Left lobe of liver (tissue), 2 donors: Measurements from ENCODE around the gene CRHBP. TPM values are rescaled to one million over a fixed set of nuclear protein-coding genes. Genes with fewer than 3 reads are reported as not detected.
A peak's percentile ranks its signal among the peaks of the same experiment; 100 is the strongest.

Source experiments
- ATAC-seq: fragments of 200-7000 bp; cut with Tn5 transposase; one replicate; pipeline ENCODE4 v1.9.1; 2020; ENCODE audit warnings: mild to moderate bottlenecking, moderate library complexity
- DNase-seq: peaks from one replicate; pipeline ENCODE4 v3.0.0-alpha.2; 2020; ENCODE audit warnings: low spot score
- total RNA-seq: library from RNA; stranded (reverse); gene quantifications from one replicate; pipeline ENCODE4 v1.2.1, GENCODE V29; 2021
- donor health status: DM: no; HTN: no; CAD: no; lungs with moderate emphysema.
- donor health status: DM: no; HTN: yes; CAD: no.

The CRHBP gene
- total RNA-seq, 1 donor from 2014 or later = 26.4 TPM

DNA sequence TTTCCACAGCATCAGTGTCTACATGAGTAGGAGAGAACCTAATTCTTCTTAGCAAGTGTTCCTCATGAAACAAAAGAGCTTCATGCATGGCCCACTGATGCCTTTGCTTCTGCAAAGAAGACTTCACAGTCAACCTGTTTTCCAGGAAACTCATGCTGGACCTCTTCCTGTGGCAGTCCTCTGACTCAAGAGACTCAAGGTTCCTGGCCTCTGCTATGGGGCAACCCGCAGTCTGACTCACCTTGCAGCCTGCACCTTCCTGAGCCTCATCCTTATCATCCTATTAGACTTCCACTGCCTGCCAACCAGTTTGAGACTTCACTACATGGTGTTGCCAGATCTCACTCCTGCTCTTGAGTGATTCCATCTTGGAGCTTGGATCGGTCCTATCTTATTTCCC, 59.8 kb downstream of the CRHBP start:
- ATAC-seq (no peak), DNase-seq (no peak)

DNA sequence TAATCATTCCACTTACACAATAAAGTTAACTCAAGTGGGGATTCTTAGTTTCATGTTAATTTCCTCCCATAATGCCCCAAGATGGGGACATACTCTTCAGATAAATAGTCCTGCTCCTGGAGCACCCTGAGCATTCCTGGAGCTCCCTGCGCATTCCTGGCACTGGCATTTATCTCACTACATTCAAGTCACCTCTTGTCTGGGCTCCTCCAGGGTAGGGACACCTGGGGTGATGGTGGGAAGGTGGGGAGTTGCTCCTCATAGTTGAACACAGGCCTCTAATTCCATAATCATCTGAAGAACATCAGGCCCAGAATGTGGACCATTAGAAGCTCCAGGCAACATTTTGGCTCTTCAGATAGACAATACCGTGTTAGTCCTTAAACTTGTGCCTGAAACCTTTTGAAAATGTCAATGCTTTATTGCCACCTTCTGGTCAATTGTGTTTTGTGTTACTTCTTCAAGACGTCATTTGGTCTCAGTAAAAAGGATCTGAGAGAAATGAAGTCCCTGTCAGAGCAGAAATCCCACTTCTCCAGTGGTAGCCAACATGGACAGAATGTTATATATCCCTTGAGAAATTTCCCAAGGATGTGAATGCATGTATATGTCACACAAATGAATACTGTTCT, 63.2 kb downstream of the CRHBP start:
- ATAC-seq (peak; percentile 89), DNase-seq (no peak)

DNA sequence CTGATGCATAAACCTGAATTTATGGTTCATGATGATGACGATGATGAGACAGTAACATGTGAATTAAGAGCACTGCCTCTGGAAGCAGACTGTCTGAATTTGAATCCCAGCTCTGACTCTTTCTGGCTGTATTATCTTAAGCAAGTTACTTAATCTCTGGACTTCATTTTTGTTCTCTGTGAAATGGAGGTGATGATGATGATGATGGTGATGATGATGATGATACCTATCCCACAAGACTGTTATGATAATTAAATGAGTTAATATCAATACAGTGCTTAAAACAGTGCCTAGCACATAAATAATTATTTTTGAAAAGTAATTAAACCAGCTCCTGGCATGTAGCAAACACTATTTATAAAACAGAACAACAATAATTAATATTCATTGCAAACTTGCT, 64.1 kb downstream of the CRHBP start:
- ATAC-seq = no peak
- no peak for DNase-seq

DNA sequence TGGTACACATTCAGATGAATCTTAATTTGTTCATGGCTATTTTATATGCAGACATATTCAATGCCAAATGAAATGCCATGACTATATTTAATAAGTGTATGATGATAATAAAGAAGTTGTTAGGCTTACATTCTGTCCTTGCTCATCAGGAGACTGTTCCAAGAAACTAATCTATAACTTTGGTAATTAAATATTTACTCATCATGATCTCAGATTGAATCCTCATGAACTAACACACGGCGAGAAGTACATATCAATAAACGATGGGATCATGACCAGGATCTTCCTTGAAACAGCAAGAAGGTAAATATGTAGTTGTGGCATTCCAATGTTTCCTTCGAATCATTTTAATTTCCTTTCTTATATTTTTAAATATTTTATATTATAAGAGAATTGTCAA, 64.8 kb downstream of the CRHBP start:
- no peak for ATAC-seq

More for the DNA sequence above, 64.8 kb downstream of the CRHBP start:
- no peak for DNase-seq

Other genes with a start within 250 kb of the CRHBP start
- 5.4 TPM for gene F2R, start 236.9 kb upstream of the CRHBP start, total RNA-seq
- 7.0 TPM for gene F2RL1, start 134.0 kb upstream of the CRHBP start, total RNA-seq
- not detected for gene S100Z, start 103.0 kb upstream of the CRHBP start, total RNA-seq
- 12.0 TPM for gene AGGF1, start 77.4 kb downstream of the CRHBP start, total RNA-seq
- gene ZBED3, start 134.2 kb downstream of the CRHBP start, total RNA-seq = 40.1 TPM